ENCODE data around the gene WDPCP. TPM values are rescaled to one million over a fixed set of nuclear protein-coding genes. Genes with fewer than 3 reads are reported as not detected.

Gene WDPCP
- total RNA-seq, 1 donor, result 14.5 TPM

DNA sequence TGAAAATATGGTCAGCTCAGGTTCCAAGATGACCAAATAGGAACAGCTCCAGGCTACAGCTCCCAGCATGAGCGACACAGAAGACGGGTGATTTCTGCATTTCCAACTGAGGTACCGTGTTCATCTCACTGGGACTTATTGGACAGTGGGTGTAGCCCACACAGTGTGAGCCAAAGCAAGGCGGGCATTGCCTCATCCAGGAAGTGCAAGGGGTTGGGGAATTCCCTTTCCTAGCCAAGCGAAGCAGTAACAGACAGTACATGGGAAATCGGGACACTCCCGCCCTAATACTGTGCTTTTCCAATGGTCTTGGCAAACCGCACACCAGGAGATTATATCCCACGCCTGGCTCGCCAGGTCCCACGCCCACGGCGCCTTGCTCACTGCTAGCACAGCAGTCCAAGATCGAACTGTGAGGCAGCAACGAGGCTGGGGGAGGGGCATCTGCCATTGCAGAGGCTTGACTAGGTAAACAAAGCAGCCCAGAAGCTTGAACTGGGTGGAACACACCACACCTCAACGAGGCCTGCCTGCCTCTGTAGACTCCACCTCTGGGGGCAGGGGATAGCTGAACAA is 57.5 kb downstream of the WDPCP start:
- H3K9me3 ChIP-seq (ENCODE audit: low read depth, low read length), result peaks cover 5% of the 10 kb centered on the region
- H3K4me3 ChIP-seq (ENCODE audit: low read length), result no peak overlapping the region
- no peaks in the 10 kb centered on the region for H3K4me1 ChIP-seq (ENCODE audit: insufficient read depth, low read length)
- H3K27me3 ChIP-seq (ENCODE audit: insufficient read depth, low read length), result no peaks in the 10 kb centered on the region

DNA sequence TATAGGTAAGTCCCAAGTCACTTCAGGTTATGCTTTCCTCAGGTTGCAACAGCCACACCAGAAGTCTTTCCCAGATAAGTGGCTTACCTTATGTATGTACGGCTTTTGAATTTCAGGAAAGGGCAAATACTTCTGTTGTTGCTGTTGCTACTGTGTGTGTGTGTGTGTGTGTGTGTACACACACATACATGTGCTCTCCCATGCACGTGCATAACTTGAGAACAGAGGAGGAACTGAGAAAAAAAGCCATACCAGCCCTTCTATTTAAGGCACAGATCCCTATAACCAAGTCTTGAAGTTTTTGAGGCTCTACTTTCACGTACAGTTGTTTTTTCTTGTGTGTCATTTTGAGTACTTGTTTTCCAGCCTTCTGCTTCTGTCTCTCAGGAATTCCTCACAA is 62.4 kb downstream of the WDPCP start:
- no peaks in the 10 kb centered on the region for H3K4me1 ChIP-seq (ENCODE audit: insufficient read depth, low read length)
- no peak overlapping the region for H3K4me3 ChIP-seq (ENCODE audit: low read length)
- H3K9me3 ChIP-seq (ENCODE audit: low read depth, low read length), result peaks cover 22% of the 10 kb centered on the region

GRCh38 chr2:63522950-63523349 is 65.3 kb downstream of the WDPCP start:
- Histone ChIP-seq H3K9me3 (ENCODE audit: low read depth, low read length) (peaks cover 32% of the 10 kb centered on the region), H3K27me3 (ENCODE audit: insufficient read depth, low read length) (no peaks in the 10 kb centered on the region), H3K4me3 (ENCODE audit: low read length) (no peak overlapping the region)

More for the DNA sequence above, 62.4 kb downstream of the WDPCP start:
- H3K27me3 ChIP-seq (ENCODE audit: insufficient read depth, low read length), result no peaks in the 10 kb centered on the region

DNA sequence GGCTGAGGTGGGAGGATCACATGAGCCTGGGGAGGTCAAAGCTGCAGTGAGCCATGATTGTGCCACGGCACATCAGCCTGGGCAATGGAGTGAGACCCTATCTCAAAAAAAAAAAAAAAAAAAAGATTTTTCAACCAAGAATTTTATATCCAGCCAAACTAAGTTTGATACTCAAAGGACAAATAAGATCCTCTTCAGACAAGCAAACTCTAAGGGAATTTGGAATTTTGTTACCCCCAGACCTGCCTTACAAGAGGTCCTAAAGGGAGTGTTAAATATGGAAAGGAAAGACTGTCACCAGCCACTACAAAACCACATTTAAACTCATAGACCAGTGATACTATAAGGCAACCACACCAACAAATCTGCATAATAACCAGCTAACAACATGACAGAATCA is 67.5 kb downstream of the WDPCP start:
- H3K4me3 ChIP-seq (ENCODE audit: low read length), result no peak overlapping the region
- no peaks in the 10 kb centered on the region for H3K27me3 ChIP-seq (ENCODE audit: insufficient read depth, low read length)
- H3K9me3 ChIP-seq (ENCODE audit: low read depth, low read length), result peaks cover 32% of the 10 kb centered on the region
- no peaks in the 10 kb centered on the region for H3K4me1 ChIP-seq (ENCODE audit: insufficient read depth, low read length)

More at GRCh38 chr2:63522950-63523349, 65.3 kb downstream of the WDPCP start:
- no peaks in the 10 kb centered on the region for H3K4me1 ChIP-seq (ENCODE audit: insufficient read depth, low read length)

- Histone ChIP-seq H3K4me1 (ENCODE audit: insufficient read depth, low read length) (no peaks in the 10 kb centered on the region), H3K27me3 (ENCODE audit: insufficient read depth, low read length) (no peaks in the 10 kb centered on the region), H3K4me3 (ENCODE audit: low read length) (no peak overlapping the region), H3K9me3 (ENCODE audit: low read depth, low read length) (peaks cover 3% of the 10 kb centered on the region)
Measured at GRCh38 chr2:63514781-63515180, 73.5 kb downstream of the WDPCP start.

GRCh38 chr2:63514237-63514716 is 74.0 kb downstream of the WDPCP start:
- no peak overlapping the region for H3K4me3 ChIP-seq (ENCODE audit: low read length)
- no peaks in the 10 kb centered on the region for H3K4me1 ChIP-seq (ENCODE audit: insufficient read depth, low read length)
- no peaks in the 10 kb centered on the region for H3K9me3 ChIP-seq (ENCODE audit: low read depth, low read length)
- H3K27me3 ChIP-seq (ENCODE audit: insufficient read depth, low read length), result no peaks in the 10 kb centered on the region

GRCh38 chr2:63506320-63506719 is 82.0 kb downstream of the WDPCP start:
- H3K4me3 ChIP-seq (ENCODE audit: low read length), result no peak overlapping the region
- H3K27me3 ChIP-seq (ENCODE audit: insufficient read depth, low read length), result no peaks in the 10 kb centered on the region
- H3K9me3 ChIP-seq (ENCODE audit: low read depth, low read length), result no peaks in the 10 kb centered on the region
- no peaks in the 10 kb centered on the region for H3K4me1 ChIP-seq (ENCODE audit: insufficient read depth, low read length)

DNA sequence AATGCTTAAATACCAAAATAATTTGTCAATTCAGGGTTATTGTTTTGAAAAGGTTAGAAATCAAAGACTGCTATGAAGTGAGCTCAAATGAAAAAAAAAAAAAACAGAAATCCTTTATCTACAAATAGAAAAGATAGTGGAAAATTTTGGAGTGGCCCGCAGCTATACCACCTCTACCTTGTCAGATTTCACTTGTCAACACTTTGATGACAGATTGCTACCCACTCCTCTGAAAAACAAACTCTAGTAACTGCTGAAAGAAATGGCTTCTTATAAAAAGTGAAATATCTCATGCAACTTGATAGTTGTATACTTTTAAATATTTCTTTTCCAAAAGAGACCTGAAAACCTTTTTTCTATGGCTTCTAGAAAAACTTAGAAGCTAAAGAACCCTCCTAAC is 84.5 kb downstream of the WDPCP start:
- Histone ChIP-seq H3K4me1 (ENCODE audit: insufficient read depth, low read length) (no peaks in the 10 kb centered on the region), H3K9me3 (ENCODE audit: low read depth, low read length) (no peaks in the 10 kb centered on the region), H3K4me3 (ENCODE audit: low read length) (no peak overlapping the region), H3K27me3 (ENCODE audit: insufficient read depth, low read length) (no peaks in the 10 kb centered on the region)

- no peaks in the 10 kb centered on the region for H3K27me3 ChIP-seq (ENCODE audit: insufficient read depth, low read length)
- no peaks in the 10 kb centered on the region for H3K4me1 ChIP-seq (ENCODE audit: insufficient read depth, low read length)
- no peaks in the 10 kb centered on the region for H3K9me3 ChIP-seq (ENCODE audit: low read depth, low read length)
- H3K4me3 ChIP-seq (ENCODE audit: low read length), result no peak overlapping the region
Measured at GRCh38 chr2:63500398-63500797, 87.9 kb downstream of the WDPCP start.

DNA sequence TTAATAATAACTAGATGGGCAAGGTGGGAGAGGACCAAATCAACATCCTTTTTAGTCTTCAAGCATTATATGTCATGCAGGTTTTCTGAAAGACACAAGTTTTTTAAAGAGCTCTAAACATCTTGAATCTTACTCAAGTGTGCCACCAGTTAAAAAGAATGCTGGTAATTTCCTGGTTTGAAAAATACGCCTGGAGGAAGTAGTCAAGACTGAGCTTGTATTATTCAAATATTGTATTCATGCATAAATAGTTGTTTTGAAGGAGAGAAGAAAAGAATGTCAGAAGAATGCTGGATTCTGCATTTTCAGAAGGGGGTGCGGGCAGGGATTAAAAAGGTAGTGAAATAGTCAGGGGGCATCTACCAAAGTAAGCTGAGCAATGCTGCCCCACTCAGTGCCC is 90.7 kb downstream of the WDPCP start:
- no peaks in the 10 kb centered on the region for H3K4me1 ChIP-seq (ENCODE audit: insufficient read depth, low read length)
- H3K4me3 ChIP-seq (ENCODE audit: low read length), result no peak overlapping the region
- no peaks in the 10 kb centered on the region for H3K27me3 ChIP-seq (ENCODE audit: insufficient read depth, low read length)
- no peaks in the 10 kb centered on the region for H3K9me3 ChIP-seq (ENCODE audit: low read depth, low read length)

- Histone ChIP-seq H3K27me3 (ENCODE audit: insufficient read depth, low read length) (no peaks in the 10 kb centered on the region), H3K9me3 (ENCODE audit: low read depth, low read length) (no peaks in the 10 kb centered on the region), H3K4me1 (ENCODE audit: insufficient read depth, low read length) (no peaks in the 10 kb centered on the region), H3K4me3 (ENCODE audit: low read length) (no peak overlapping the region)
Measured at GRCh38 chr2:63494968-63495367, 93.3 kb downstream of the WDPCP start.

- Histone ChIP-seq H3K4me1 (ENCODE audit: insufficient read depth, low read length) (no peaks in the 10 kb centered on the region), H3K9me3 (ENCODE audit: low read depth, low read length) (no peaks in the 10 kb centered on the region), H3K4me3 (ENCODE audit: low read length) (no peak overlapping the region), H3K27me3 (ENCODE audit: insufficient read depth, low read length) (no peaks in the 10 kb centered on the region)
Measured at GRCh38 chr2:63494100-63494499, 94.2 kb downstream of the WDPCP start.

DNA sequence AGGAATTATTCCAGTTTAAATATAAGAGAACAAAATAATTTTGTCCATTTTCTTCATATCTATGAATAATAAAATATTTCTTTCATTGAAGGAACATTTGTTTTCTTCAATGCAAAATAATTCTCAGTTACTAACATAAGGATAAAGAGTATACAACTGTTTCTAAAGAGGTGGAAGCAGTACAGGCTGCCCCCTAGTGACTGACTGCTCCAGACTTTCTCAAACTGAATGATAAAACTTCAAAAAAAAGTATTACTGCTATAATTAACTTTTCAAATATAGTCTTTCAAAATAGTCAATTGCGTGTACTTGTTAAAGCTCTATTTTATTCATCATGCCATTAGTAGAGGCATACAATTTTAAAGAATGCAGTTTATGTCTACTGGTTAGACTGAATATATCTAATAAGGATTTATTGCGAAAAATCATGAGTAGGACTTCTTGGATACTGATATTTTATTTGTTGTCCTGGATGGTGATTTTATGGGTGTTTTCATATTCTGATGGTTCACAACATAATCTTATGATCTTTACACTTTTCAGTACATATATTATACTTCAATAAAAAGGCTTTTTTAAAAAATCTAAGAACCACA is 100.1 kb downstream of the WDPCP start:
- H3K4me1 ChIP-seq (ENCODE audit: insufficient read depth, low read length), result no peaks in the 10 kb centered on the region
- H3K4me3 ChIP-seq (ENCODE audit: low read length), result no peak overlapping the region
- no peaks in the 10 kb centered on the region for H3K9me3 ChIP-seq (ENCODE audit: low read depth, low read length)
- H3K27me3 ChIP-seq (ENCODE audit: insufficient read depth, low read length), result no peaks in the 10 kb centered on the region

DNA sequence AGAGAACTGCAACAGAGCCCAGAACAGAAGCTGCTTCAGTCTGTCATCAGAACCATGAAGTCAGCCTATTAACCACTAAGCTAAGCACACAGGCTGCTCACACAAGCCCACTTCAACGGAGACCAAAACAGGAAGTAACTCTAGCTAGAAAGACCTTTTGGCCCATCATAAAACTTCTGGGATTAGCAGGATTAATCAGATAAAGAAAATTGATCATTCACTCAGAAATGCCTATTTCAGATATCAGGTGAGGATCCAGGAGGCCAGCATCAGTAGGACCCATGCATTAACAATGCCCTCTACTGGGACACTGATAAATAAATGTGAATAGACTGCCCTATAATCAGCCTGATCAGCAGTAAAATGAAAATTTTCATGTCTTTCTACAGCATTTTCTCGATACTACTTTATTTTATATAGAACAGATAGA is 101.4 kb downstream of the WDPCP start:
- Histone ChIP-seq H3K4me3 (ENCODE audit: low read length) (no peak overlapping the region), H3K4me1 (ENCODE audit: insufficient read depth, low read length) (no peaks in the 10 kb centered on the region), H3K9me3 (ENCODE audit: low read depth, low read length) (no peaks in the 10 kb centered on the region), H3K27me3 (ENCODE audit: insufficient read depth, low read length) (no peaks in the 10 kb centered on the region)

- no peak overlapping the region for H3K4me3 ChIP-seq (ENCODE audit: low read length)
- H3K27me3 ChIP-seq (ENCODE audit: insufficient read depth, low read length), result no peaks in the 10 kb centered on the region
- H3K4me1 ChIP-seq (ENCODE audit: insufficient read depth, low read length), result no peaks in the 10 kb centered on the region
- no peaks in the 10 kb centered on the region for H3K9me3 ChIP-seq (ENCODE audit: low read depth, low read length)
Measured at GRCh38 chr2:63484901-63485300, 103.4 kb downstream of the WDPCP start.

DNA sequence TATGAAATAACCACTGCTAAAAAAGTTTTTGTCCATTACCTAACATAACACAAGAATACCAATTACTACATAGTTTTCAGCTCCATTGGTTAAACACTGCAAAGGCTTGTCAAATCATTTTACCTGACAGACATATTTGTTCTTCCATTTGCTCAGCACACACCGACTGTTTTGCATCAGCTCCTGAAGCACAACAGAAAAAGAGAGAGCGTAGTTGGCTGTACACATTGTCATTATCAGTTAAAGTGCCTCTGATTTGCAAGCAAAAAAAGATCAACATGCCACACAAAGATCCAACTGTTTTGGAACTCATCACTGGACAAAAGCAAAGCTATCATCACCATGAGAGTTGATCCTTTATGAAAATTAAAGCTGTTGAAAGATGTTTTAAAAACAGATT is 103.8 kb downstream of the WDPCP start:
- H3K9me3 ChIP-seq (ENCODE audit: low read depth, low read length), result no peaks in the 10 kb centered on the region
- H3K4me1 ChIP-seq (ENCODE audit: insufficient read depth, low read length), result no peaks in the 10 kb centered on the region
- no peak overlapping the region for H3K4me3 ChIP-seq (ENCODE audit: low read length)
- H3K27me3 ChIP-seq (ENCODE audit: insufficient read depth, low read length), result no peaks in the 10 kb centered on the region

All from mononuclear cell (primary cell).